ENCODE results near the gene ANGPT4.

Gene ANGPT4

DNA sequence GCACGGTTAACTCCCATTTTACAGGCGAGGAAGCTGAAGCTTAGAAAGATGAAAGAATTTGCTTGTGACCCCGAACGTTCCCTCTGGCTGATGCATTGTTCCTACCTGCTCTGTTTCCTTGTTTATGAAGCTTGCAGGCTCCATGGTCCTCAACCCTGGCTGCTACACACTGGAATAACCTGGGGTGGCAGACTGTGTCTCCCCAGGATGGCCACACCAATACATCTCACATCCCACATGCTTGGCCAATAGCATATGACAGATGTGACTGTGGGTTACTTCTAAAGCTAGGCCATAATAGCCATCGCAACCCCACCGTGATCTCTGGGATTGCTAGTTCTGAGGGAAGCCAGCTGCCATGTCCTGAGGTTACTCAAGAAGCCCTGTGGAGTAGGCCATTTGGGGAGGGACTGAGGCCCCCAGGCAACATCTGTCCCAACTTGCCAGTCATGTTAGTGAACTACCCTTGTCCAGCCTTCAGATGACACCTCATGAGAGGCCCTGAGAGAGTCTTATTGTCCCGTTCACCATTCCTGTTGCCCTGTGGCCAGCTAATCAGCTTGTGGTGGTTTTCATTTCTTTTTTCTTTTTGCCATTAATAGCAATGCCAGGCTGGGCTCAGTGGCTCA is 89.3 kb downstream of the ANGPT4 start:
- DNase-seq (ENCODE audit: low read depth, low spot score): no peak

DNA sequence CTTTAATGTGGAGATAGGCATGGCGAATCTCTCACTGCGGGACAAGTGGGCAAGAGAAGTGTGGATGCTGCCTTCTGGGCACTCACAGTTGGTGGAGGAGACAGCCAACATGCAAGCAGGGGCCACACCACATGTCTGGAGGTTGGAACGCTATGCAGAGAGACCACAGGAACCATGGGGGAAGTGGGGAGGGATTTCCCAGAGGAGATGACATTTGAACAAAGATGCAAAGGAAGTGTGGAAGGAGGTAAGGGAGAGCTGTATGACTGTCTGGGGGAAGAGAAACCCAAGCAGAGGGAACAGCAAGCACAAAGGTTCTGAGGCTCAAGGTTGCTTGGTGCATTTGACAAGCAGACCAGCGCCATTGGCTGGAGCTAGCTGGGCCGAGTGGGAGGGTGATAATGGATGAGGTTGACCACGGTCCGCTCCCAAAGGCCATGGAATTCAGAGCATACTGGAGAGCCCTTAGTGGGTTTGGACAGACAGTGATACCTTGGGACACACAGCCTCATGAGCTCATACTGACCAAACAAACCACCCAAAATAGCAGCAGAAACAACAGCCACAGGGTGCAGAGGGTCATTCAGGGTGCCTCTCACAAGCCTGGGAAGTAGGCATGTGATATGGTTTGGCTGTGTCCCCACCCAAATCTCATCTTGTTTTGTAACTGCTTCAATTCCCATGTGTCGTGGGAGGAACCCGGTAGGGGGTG is 90.3 kb downstream of the ANGPT4 start:
- DNase-seq (ENCODE audit: low read depth, low spot score): no peak

DNA sequence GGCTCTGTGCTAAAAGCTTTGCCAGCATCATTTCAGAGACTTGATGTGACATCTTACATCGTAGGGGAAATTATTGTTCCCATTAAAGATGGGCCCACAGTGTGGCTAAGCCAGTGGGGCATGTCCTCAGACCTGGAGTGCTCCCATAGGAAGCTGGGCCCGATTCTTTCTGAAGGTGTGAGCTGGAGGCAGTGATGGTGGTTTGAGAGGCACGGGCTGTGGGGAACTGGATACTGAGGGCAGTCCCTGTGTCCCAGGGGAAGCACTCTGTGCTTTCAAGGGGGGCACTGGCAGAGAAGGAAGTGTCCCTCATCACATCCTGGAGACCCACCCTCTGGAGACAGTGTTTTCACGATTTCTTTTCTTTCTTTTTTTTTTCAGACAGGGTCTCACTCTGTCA is 91.2 kb downstream of the ANGPT4 start:
- DNase-seq (ENCODE audit: low read depth, low spot score): no peak

DNA sequence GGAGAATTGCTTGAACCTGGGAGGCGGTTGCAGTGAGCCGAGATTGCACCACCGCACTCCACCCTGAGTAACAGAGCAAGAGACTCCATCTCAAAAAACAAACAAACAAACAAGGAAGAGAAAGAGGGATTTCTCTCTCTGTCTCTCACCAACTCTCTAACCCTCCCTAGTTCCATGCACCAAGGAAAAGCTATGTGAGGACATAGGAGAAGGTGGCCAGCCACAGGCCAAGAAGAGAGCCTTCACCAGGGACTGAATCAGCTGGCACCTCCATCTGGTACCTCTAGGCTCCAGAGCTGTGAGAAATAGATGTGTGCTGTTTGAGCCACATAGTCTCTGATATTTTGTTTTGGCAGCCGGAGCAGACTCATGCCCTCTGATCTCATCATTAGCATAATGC is 91.6 kb downstream of the ANGPT4 start:
- no peak for DNase-seq (ENCODE audit: low read depth, low spot score)

DNA sequence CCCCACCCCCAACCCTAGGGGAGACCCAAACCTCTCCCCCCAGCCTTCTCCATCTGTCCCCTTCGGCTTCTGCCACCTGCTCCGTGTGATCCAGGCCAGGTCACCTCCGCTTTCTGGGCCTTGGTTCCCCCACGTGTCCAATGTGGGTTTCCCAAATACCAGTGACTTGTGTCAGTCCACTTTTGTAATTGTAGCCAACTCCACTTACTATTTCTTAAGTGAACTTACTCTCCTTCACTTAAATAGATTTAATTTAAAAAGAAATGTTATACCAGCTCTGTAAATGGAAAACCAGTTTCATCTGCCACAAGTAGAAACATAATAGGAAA is 92.6 kb downstream of the ANGPT4 start:
- DNase-seq (ENCODE audit: low read depth, low spot score): no peak

DNA sequence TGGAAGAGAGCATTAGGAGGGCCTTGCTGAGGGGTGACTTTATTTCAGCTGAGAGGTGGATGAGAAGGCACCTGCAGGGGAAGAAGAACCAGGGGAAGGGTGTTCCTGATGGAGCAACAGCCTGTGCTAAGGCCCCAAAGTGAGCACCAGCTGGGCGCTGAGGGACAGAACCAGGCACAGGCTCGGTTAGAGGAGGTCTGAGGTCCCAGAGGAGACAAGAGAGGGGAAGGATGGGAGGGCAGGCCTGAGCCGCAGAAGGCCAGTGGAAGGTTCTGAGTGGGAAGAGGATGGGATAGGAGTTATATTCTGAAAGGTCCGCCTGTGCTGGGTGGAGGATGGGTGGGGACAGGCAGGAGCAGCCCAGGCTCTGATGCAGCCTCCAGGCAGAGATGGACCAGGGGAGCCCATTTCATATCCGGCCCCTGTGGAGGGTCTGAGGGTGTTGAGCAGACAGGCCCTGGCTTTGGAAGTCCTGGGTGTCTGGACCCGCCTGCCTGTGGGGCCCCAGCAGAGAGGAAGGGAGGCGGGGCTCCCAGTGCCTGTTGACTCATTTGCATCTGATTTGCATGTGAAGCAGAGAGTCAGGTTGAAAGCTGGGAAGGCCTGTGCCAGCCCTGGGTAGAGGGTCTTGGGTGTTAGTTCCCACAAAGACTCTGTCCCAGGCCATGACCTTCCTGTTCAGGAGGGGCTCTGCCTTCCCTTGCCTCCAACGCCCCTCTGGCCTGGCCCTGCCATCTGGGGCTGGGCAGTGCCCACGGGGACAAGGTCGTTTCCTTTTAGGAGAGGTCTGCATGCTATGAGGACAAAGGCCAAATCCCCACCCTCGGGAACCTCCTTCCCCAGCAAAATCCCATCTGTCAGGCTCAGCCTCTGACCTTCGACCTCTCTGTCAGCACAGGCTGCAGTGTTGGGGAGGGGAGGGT is 93.2 kb downstream of the ANGPT4 start:
- DNase-seq (ENCODE audit: low read depth, low spot score): no peak

DNA sequence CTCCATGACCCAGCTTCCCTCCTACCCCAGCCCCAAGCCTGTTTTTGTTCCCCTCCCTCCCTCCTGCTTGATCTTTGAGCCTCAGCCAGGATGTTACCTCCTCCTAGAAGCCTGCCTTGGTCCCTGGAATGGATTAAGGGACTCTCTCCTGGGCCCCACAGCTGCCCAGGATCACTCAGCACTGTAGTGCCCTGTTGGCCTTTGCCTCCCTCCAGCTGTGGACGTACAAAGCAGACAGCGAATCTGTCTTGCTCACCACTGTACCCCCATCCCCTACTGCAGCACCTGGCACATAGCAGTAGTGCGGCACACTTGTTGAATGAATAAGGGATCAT is 94.4 kb downstream of the ANGPT4 start:
- no peak for DNase-seq (ENCODE audit: low read depth, low spot score)

DNA sequence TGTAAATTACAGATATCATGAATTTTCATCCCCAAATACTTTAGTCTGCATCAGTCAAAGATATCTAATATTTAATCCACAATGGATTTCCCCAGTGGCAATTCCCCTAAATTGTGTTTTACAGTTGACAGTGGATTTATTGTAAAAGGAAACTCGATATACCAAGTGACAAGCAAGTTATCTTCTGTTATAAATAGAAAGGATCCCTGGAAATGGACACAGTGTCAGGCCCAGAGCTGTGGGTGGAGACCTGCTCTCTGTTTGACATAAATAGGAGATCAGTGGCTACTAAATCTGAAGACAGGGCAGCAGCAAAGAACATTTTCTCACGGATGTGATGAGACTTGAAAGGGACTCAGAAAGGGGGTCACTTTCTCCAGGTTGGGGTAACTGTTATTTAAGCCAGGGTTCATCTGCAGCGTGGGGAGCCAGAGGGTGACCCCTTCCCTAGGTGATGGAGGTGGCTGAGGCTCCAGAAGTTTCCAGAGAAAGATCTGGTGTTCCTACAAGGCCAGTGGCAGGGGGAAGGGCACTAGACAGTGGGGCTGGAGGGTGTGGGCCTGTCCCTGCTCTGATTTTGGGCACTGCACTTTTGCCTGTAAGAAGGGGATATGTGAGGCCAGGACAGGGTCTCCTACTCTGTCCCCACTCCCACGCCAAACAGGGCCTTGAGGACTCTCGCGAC is 94.9 kb downstream of the ANGPT4 start:
- DNase-seq (ENCODE audit: low read depth, low spot score): no peak

DNA sequence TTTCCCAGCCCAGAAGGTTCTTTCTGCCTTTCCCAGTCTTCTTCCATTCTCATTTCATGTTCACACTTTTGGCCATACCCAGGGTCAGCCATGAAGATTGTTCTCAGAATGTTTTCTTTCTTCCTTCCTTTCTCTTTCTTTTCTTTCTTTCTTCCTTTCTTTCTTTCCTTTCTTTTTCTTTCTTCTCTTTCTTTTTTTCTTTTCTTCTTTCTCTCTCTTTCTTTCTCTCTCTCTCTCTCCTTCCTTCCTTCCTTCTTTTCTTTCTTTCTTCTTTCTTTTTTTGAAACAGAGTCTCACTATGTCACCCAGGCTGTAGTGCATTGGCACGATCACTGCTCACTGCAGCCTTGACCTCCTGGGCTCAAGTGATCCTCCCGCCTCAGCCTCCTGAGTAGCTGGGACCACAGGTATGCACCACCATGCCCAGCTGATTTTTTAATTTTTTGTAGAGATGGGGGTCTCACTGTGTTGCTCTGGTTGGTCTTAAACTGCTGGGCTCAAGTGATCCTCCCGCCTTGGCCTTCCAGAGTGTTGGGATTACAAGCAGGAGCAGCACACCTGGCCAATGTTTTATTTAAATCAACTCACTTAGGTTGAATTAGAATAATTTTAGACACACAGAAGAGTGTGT is 95.7 kb downstream of the ANGPT4 start:
- DNase-seq (ENCODE audit: low read depth, low spot score): no peak
